ENCODE measurements around the gene USP6NL.

USP6NL gene

GRCh38 chr10:11551104-11551503 lies 60.3 kb downstream of the USP6NL start:
- DNase-seq (ENCODE audit: low spot score), result no peak

- no peak for DNase-seq (ENCODE audit: low spot score)
These were observed 62.7 kb downstream of the USP6NL start for GRCh38 chr10:11548768-11549099.

GRCh38 chr10:11548065-11548767 lies 63.2 kb downstream of the USP6NL start:
- no peak for DNase-seq (ENCODE audit: low spot score)

GRCh38 chr10:11546581-11546980 lies 64.9 kb downstream of the USP6NL start:
- DNase-seq (ENCODE audit: low spot score), result no peak

- DNase-seq (ENCODE audit: low spot score), result no peak
These were observed 70.2 kb downstream of the USP6NL start for GRCh38 chr10:11541296-11541695.

- DNase-seq (ENCODE audit: low spot score), result no peak
These were observed 72.1 kb downstream of the USP6NL start for GRCh38 chr10:11539191-11539868.

GRCh38 chr10:11538834-11539190 lies 72.6 kb downstream of the USP6NL start:
- DNase-seq (ENCODE audit: low spot score), result no peak

- no peak for DNase-seq (ENCODE audit: low spot score)
These were observed 75.2 kb downstream of the USP6NL start for GRCh38 chr10:11536228-11536627.

GRCh38 chr10:11535346-11535959 lies 76.0 kb downstream of the USP6NL start:
- no peak for DNase-seq (ENCODE audit: low spot score)

GRCh38 chr10:11533328-11533781 lies 78.1 kb downstream of the USP6NL start:
- DNase-seq (ENCODE audit: low spot score), result peak; percentile 15

- no peak for DNase-seq (ENCODE audit: low spot score)
These were observed 79.1 kb downstream of the USP6NL start for GRCh38 chr10:11532306-11532705.

- DNase-seq (ENCODE audit: low spot score), result no peak
These were observed 80.6 kb downstream of the USP6NL start for GRCh38 chr10:11530806-11531205.

GRCh38 chr10:11529276-11529903 lies 82.1 kb downstream of the USP6NL start:
- no peak for DNase-seq (ENCODE audit: low spot score)

- DNase-seq (ENCODE audit: low spot score), result no peak
These were observed 83.2 kb downstream of the USP6NL start for GRCh38 chr10:11528286-11528685.

GRCh38 chr10:11527691-11528255 lies 83.7 kb downstream of the USP6NL start:
- no peak for DNase-seq (ENCODE audit: low spot score)

- DNase-seq (ENCODE audit: low spot score), result no peak
These were observed 84.4 kb downstream of the USP6NL start for GRCh38 chr10:11527068-11527467.

- DNase-seq (ENCODE audit: low spot score), result no peak
These were observed 85.9 kb downstream of the USP6NL start for GRCh38 chr10:11525503-11525902.

GRCh38 chr10:11522821-11523245 lies 88.6 kb downstream of the USP6NL start:
- no peak for DNase-seq (ENCODE audit: low spot score)

- DNase-seq (ENCODE audit: low spot score), result no peak
These were observed 89.6 kb downstream of the USP6NL start for GRCh38 chr10:11521860-11522259.

- no peak for DNase-seq (ENCODE audit: low spot score)
These were observed 90.6 kb downstream of the USP6NL start for GRCh38 chr10:11520892-11521291.

- no peak for DNase-seq (ENCODE audit: low spot score)
These were observed 94.3 kb downstream of the USP6NL start for GRCh38 chr10:11517150-11517549.

- no peak for DNase-seq (ENCODE audit: low spot score)
These were observed 95.1 kb downstream of the USP6NL start for GRCh38 chr10:11516431-11516746.

Measured in cerebellar cortex (tissue), 1 donor.